GM21825 (cell line): ENCODE measurements around the gene FBXL5.

Experiments
- ATAC-seq: cut with Tn5 transposase; IDR thresholded peaks from one replicate; pipeline ENCODE4 v1.9.1; 2021; ENCODE audit warnings: mild to moderate bottlenecking, moderate library complexity; ENCODE audit not compliant: unreplicated experiment

The FBXL5 gene, protein sequence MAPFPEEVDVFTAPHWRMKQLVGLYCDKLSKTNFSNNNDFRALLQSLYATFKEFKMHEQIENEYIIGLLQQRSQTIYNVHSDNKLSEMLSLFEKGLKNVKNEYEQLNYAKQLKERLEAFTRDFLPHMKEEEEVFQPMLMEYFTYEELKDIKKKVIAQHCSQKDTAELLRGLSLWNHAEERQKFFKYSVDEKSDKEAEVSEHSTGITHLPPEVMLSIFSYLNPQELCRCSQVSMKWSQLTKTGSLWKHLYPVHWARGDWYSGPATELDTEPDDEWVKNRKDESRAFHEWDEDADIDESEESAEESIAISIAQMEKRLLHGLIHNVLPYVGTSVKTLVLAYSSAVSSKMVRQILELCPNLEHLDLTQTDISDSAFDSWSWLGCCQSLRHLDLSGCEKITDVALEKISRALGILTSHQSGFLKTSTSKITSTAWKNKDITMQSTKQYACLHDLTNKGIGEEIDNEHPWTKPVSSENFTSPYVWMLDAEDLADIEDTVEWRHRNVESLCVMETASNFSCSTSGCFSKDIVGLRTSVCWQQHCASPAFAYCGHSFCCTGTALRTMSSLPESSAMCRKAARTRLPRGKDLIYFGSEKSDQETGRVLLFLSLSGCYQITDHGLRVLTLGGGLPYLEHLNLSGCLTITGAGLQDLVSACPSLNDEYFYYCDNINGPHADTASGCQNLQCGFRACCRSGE

GRCh38 chr4:15655223-15656037, at the start of gene FBXL5:
TSS of gene FBXL5 (minus strand) at chr4:15655357. CDS start at chr4:15655287, 70 bp downstream.
- peak; percentile 67 for ATAC-seq

- no peak for ATAC-seq
These were observed 49.0 kb upstream of the FBXL5 start for GRCh38 chr4:15704129-15704528.

DNA sequence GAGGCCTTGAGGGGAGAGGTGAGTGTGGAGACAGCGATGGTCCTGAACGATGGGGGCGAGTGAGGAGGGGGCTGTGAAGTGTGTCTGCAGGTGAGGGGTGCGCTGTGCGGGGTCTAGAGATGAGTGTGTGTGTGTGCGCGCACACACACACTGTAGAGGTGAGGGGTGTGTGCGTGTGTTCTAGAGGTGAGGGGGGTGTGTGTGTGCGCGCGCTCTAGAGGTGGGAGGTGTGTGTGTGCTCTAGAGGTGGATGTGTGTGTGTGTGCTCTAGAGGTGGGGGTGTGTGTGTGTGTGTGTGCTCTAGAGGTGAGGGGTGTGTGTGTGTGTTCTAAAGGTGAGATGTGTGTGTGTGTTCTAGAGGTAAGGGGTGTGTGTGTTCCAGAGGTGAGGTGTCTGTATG, 48.3 kb upstream of the FBXL5 start:
- no peak for ATAC-seq

- no peak for ATAC-seq
These were observed 47.8 kb upstream of the FBXL5 start, which contains the start of gene BST1 for GRCh38 chr4:15702941-15703403. TSS of gene BST1 (plus strand) at chr4:15703065. CDS start at chr4:15703145, 80 bp downstream.

GRCh38 chr4:15696866-15697265, 41.7 kb upstream of the FBXL5 start:
- no peak for ATAC-seq

- no peak for ATAC-seq
These were observed 40.6 kb upstream of the FBXL5 start for GRCh38 chr4:15695729-15696128.

DNA sequence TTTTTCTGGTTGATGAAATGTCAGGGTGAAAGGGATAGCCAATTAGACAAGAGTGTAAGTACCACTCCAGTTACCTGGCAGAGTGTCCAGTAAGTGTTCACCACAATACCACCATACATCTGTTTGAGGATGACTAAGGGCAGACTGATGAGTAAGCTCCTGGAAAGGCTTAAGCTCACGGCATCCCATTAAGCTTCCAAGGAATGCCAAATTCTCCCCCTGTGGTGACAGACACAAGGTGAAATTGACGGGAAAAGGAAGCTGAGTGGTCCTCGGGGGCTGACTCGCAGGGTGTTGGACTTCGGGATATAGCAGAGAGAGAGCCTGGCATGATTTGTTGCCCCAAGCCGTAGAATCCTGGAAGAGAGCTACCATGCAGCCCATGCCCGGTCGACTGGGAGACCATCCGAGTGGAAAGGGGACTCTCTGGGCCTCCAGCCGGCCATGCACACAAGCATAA, 40.1 kb upstream of the FBXL5 start:
- ATAC-seq = no peak

- ATAC-seq = no peak
These were observed 39.3 kb upstream of the FBXL5 start for GRCh38 chr4:15694431-15694830.

DNA sequence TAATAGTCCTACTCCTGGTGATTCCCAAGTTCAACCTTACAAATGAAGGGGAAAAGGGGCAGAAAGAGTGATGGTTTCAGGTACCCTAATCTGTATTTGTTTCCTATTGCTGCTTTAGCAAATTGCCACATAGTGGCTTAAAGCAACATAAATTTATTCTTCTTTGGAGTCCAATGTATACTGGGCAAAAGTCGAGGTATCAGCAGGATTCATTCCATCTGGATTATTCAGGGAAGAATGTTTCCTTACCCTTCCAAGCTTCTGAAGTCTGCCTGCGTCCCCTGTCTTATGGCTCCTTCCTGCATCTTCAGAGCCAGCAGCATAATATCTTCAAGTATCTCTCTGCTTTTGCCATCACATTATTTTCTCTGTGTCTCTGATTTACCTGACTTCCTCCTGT, 37.4 kb upstream of the FBXL5 start:
- ATAC-seq = no peak

DNA sequence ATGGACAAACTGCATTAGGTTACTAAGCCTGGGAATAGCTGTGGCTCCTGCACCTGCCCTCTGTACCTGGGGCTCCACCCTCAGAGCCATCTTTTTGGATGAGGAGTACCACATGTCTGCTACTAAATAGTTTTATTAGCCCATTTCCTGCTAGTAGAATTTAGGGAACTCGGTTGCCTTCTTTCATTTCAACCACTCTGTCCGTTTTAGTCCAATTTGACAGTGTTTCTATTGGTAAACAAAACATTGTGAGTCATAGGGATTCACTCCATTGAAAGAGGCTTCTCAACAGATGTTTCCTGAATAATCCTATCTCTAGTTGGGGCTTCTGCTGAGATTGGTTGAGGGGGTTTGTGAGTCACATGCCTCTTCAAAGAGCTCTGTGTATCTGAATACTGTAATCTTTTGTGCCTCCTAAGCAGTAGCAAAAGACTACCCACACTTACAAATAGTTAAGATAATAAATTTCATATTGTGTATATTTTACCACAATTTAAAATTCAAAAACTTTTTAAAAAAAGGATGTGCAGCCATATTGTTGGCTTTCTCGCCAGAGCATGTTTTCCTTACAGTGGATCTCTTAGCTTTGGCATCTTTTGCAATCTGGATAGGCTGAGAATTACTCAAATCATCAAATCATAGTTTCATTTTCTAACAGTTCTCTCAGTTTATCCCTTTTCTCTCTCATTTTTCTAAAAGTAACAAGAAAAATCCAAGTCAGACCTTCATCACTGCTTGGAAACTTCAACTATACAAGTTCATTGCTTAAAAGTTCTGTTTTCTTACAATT, 36.4 kb upstream of the FBXL5 start:
- no peak for ATAC-seq

GRCh38 chr4:15690020-15690809, 35.1 kb upstream of the FBXL5 start:
- no peak for ATAC-seq

- no peak for ATAC-seq
These were observed 34.4 kb upstream of the FBXL5 start for GRCh38 chr4:15689540-15689939.

DNA sequence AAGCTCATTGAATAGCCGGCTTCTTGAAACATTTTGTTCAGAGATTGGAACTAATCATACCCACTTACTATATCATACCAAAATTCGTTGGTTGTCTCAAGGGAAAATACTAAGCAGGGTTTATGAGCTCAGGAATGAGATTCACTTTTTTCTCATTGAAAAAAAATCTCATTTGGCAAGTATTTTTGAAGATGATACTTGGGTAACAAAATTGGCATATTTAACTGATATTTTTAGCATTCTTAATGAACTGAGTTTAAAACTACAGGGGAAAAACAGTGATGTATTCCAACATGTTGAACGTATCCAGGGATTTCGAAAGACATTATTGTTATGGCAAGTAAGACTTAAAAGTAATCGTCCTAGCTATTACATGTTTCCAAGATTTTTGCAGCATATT, 32.9 kb upstream of the FBXL5 start:
- ATAC-seq = no peak

- ATAC-seq = no peak
These were observed 29.3 kb upstream of the FBXL5 start for GRCh38 chr4:15684498-15684897.

DNA sequence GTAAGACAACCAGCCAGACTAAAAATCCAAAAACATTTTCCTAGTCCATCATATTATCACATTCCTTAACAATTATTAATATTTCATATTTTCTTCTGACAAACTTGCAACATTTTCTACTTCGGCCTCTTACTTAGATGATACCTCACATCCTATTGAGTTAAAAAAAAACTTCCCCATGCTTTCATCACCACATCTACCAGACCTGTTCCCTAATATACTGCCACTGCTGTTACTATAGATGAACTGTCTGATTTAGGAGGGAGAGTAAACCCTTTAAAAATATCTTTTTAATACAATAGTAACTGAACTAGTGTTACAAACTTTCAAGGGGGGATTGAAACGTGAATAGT, 28.0 kb upstream of the FBXL5 start:
- no peak for ATAC-seq

DNA sequence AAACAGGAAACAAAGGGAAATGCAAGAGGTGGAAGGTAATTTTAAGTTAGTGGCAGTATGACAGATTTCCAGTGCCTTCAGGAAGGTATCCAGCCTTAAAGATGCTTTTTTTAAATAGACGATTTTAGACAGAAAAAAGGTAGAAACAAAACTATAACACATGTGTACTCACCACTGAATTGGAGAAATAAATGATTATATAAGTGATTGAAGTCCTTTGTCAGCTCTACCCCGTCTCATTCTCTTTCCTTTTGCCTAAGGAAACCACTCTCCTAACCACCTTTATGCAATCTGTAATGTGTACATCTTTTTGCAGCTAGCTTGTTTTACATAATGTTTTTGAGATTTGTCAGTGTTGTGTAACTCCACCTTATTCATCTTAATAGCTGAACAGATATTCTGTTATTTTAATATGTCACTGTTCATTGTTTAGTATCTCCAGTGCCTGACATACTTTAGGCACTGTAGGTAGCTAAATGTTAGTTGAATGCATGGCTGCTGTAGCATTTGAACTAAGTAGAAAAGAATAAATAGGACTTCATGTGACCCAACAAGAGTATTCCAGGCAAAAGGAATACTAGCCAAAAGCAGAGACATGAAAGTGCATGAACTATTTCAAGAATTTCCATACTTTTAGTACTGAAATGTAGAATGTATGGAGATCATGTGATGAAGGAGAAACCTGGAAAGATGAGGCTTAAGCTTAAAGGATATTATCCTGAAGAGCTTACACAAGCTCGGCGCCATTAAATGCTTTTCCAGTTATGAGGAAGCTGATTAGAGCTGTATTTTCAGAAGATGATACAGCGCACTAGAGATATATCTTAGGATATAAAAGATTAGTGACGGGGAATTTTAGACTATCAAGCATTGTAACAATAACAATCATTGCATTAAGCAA, 27.3 kb upstream of the FBXL5 start:
- no peak for ATAC-seq

DNA sequence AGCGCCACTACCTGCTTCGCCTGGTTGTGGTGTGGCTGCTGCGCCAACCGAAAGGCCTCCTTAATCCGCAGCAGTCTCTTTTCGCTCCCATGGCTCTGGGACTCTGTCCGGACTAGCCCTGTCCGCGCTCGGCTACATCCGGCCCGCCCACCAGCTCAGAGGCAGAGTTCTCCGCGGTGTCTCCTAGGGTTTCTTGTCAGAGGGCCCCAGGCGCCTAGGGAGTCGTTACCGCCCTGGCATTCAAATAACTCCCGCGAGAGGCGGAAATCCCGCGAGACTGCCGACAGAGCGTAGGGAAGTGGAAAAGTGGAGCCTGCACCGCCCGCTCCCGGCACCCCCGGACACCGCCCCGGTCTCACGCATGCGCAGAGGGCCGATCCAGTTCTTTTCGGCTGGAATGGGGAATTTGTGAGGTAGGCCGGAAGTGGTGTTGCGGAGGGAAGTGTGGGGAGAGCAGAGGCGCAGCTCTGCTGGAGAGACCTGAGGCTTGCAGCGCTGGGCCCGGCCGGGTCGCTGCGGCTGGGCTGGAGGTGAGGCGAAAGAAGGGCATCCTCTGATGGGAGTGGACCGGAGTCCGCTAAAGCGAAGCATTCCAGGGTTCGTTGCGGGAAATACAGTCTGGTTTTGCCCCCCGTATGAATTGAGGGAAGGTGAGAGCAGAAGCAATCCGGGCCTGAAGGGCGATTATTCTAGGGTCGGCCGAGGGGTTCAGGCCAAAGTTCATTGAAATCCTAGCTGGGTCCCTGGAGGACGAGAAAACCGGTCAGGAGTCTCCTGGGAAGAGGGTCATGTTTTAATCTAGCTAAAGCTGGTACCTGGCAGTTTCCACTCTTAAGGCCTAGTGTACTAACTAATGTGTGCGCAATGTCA, 26.4 kb upstream of the FBXL5 start, which contains the start of gene FAM200B:
TSS of gene FAM200B (plus strand) at position 456 of the 870 bp plus-strand sequence. CDS start 5,151 bp downstream, outside the sequence.
- ATAC-seq = peak; percentile 94

GRCh38 chr4:15681067-15681371, 25.9 kb upstream of the FBXL5 start:
- ATAC-seq = no peak
